ENCODE measurements around the gene AKR1A1.

AKR1A1 gene

GRCh38 chr1:45526135-45526644 lies 24.4 kb upstream of the AKR1A1 start:
- H3K4me1 ChIP-seq (ENCODE audit: control insufficient read depth, insufficient read depth, low read length), result peaks cover 23% of the 10 kb centered on the region
- H3K9me3 ChIP-seq (ENCODE audit: control insufficient read depth, insufficient read depth, low read length), result no peaks in the 10 kb centered on the region
- H3K27me3 ChIP-seq (ENCODE audit: control insufficient read depth, insufficient read depth, low read length), result no peaks in the 10 kb centered on the region
- H3K4me3 ChIP-seq (ENCODE audit: low read depth, low read length), result no peak overlapping the region
- H3K27ac ChIP-seq (ENCODE audit: low read depth, low read length), result no peak overlapping the region
- no peaks in the 10 kb centered on the region for H3K36me3 ChIP-seq (ENCODE audit: control insufficient read depth, insufficient read depth, low read length)
- H3K9ac ChIP-seq (ENCODE audit: low read depth, low read length), result no peak overlapping the region

GRCh38 chr1:45530632-45531135 lies 19.9 kb upstream of the AKR1A1 start:
- Histone ChIP-seq H3K27ac (ENCODE audit: low read depth, low read length) (no peak overlapping the region), H3K27me3 (ENCODE audit: control insufficient read depth, insufficient read depth, low read length) (no peaks in the 10 kb centered on the region), H3K36me3 (ENCODE audit: control insufficient read depth, insufficient read depth, low read length) (no peaks in the 10 kb centered on the region), H3K4me1 (ENCODE audit: control insufficient read depth, insufficient read depth, low read length) (no peaks in the 10 kb centered on the region), H3K9ac (ENCODE audit: low read depth, low read length) (no peak overlapping the region), H3K4me3 (ENCODE audit: low read depth, low read length) (no peak overlapping the region), H3K9me3 (ENCODE audit: control insufficient read depth, insufficient read depth, low read length) (no peaks in the 10 kb centered on the region)

- no peaks in the 10 kb centered on the region for H3K27me3 ChIP-seq (ENCODE audit: control insufficient read depth, insufficient read depth, low read length)
- H3K36me3 ChIP-seq (ENCODE audit: control insufficient read depth, insufficient read depth, low read length), result no peaks in the 10 kb centered on the region
- no peak overlapping the region for H3K27ac ChIP-seq (ENCODE audit: low read depth, low read length)
- no peak overlapping the region for H3K9ac ChIP-seq (ENCODE audit: low read depth, low read length)
- H3K9me3 ChIP-seq (ENCODE audit: control insufficient read depth, insufficient read depth, low read length), result no peaks in the 10 kb centered on the region
- H3K4me1 ChIP-seq (ENCODE audit: control insufficient read depth, insufficient read depth, low read length), result no peaks in the 10 kb centered on the region
- H3K4me3 ChIP-seq (ENCODE audit: low read depth, low read length), result no peak overlapping the region
These were observed 18.8 kb upstream of the AKR1A1 start for GRCh38 chr1:45531873-45532272.

- Histone ChIP-seq H3K9ac (ENCODE audit: low read depth, low read length) (no peak overlapping the region), H3K4me1 (ENCODE audit: control insufficient read depth, insufficient read depth, low read length) (no peaks in the 10 kb centered on the region), H3K9me3 (ENCODE audit: control insufficient read depth, insufficient read depth, low read length) (no peaks in the 10 kb centered on the region), H3K27me3 (ENCODE audit: control insufficient read depth, insufficient read depth, low read length) (no peaks in the 10 kb centered on the region), H3K36me3 (ENCODE audit: control insufficient read depth, insufficient read depth, low read length) (no peaks in the 10 kb centered on the region), H3K4me3 (ENCODE audit: low read depth, low read length) (no peak overlapping the region), H3K27ac (ENCODE audit: low read depth, low read length) (no peak overlapping the region)
These were observed 14.4 kb upstream of the AKR1A1 start for GRCh38 chr1:45535988-45536766.

- Histone ChIP-seq H3K4me1 (ENCODE audit: control insufficient read depth, insufficient read depth, low read length) (no peaks in the 10 kb centered on the region), H3K27ac (ENCODE audit: low read depth, low read length) (no peak overlapping the region), H3K9ac (ENCODE audit: low read depth, low read length) (no peak overlapping the region), H3K36me3 (ENCODE audit: control insufficient read depth, insufficient read depth, low read length) (no peaks in the 10 kb centered on the region), H3K27me3 (ENCODE audit: control insufficient read depth, insufficient read depth, low read length) (no peaks in the 10 kb centered on the region), H3K4me3 (ENCODE audit: low read depth, low read length) (no peak overlapping the region), H3K9me3 (ENCODE audit: control insufficient read depth, insufficient read depth, low read length) (no peaks in the 10 kb centered on the region)
These were observed 13.7 kb upstream of the AKR1A1 start for GRCh38 chr1:45536886-45537285.

- no peaks in the 10 kb centered on the region for H3K36me3 ChIP-seq (ENCODE audit: control insufficient read depth, insufficient read depth, low read length)
These were observed 9.4 kb upstream of the AKR1A1 start for GRCh38 chr1:45541193-45541592.

GRCh38 chr1:45542591-45542990 lies 8.0 kb upstream of the AKR1A1 start:
- no peaks in the 10 kb centered on the region for H3K27me3 ChIP-seq (ENCODE audit: control insufficient read depth, insufficient read depth, low read length)
- 0 out of 2 replicates have a peak, but pooled peaks cover 5% of the 10 kb centered on the region for H3K4me1 ChIP-seq (ENCODE audit: control insufficient read depth, insufficient read depth, low read length)
- no peaks in the 10 kb centered on the region for H3K9me3 ChIP-seq (ENCODE audit: control insufficient read depth, insufficient read depth, low read length)
- H3K27ac ChIP-seq (ENCODE audit: low read depth, low read length), result no peak overlapping the region
- H3K36me3 ChIP-seq (ENCODE audit: control insufficient read depth, insufficient read depth, low read length), result no peaks in the 10 kb centered on the region
- H3K4me3 ChIP-seq (ENCODE audit: low read depth, low read length), result no peak overlapping the region
- H3K9ac ChIP-seq (ENCODE audit: low read depth, low read length), result no peak overlapping the region

More at GRCh38 chr1:45541193-45541592, 9.4 kb upstream of the AKR1A1 start:
- H3K27me3 ChIP-seq (ENCODE audit: control insufficient read depth, insufficient read depth, low read length), result no peaks in the 10 kb centered on the region
- H3K4me3 ChIP-seq (ENCODE audit: low read depth, low read length), result no peak overlapping the region
- H3K9me3 ChIP-seq (ENCODE audit: control insufficient read depth, insufficient read depth, low read length), result no peaks in the 10 kb centered on the region
- H3K9ac ChIP-seq (ENCODE audit: low read depth, low read length), result no peak overlapping the region
- H3K27ac ChIP-seq (ENCODE audit: low read depth, low read length), result no peak overlapping the region
- H3K4me1 ChIP-seq (ENCODE audit: control insufficient read depth, insufficient read depth, low read length), result 0 out of 2 replicates have a peak, but pooled peaks cover 5% of the 10 kb centered on the region

GRCh38 chr1:45543581-45544417 lies 6.8 kb upstream of the AKR1A1 start:
- Histone ChIP-seq H3K27me3 (ENCODE audit: control insufficient read depth, insufficient read depth, low read length) (no peaks in the 10 kb centered on the region), H3K9ac (ENCODE audit: low read depth, low read length) (no peak overlapping the region), H3K4me3 (ENCODE audit: low read depth, low read length) (no peak overlapping the region), H3K36me3 (ENCODE audit: control insufficient read depth, insufficient read depth, low read length) (no peaks in the 10 kb centered on the region), H3K27ac (ENCODE audit: low read depth, low read length) (no peak overlapping the region), H3K9me3 (ENCODE audit: control insufficient read depth, insufficient read depth, low read length) (no peaks in the 10 kb centered on the region), H3K4me1 (ENCODE audit: control insufficient read depth, insufficient read depth, low read length) (0 out of 2 replicates have a peak, but pooled peaks cover 5% of the 10 kb centered on the region)

- Histone ChIP-seq H3K9me3 (ENCODE audit: control insufficient read depth, insufficient read depth, low read length) (no peaks in the 10 kb centered on the region), H3K4me1 (ENCODE audit: control insufficient read depth, insufficient read depth, low read length) (0 out of 2 replicates have a peak, but pooled peaks cover 5% of the 10 kb centered on the region), H3K27me3 (ENCODE audit: control insufficient read depth, insufficient read depth, low read length) (no peaks in the 10 kb centered on the region), H3K9ac (ENCODE audit: low read depth, low read length) (no peak overlapping the region), H3K27ac (ENCODE audit: low read depth, low read length) (no peak overlapping the region), H3K36me3 (ENCODE audit: control insufficient read depth, insufficient read depth, low read length) (no peaks in the 10 kb centered on the region), H3K4me3 (ENCODE audit: low read depth, low read length) (no peak overlapping the region)
These were observed 6.1 kb upstream of the AKR1A1 start for GRCh38 chr1:45544530-45544929.

- H3K9ac ChIP-seq (ENCODE audit: low read depth, low read length), result no peak overlapping the region
- H3K27me3 ChIP-seq (ENCODE audit: control insufficient read depth, insufficient read depth, low read length), result no peaks in the 10 kb centered on the region
- H3K4me1 ChIP-seq (ENCODE audit: control insufficient read depth, insufficient read depth, low read length), result 0 out of 2 replicates have a peak, but pooled peaks cover 5% of the 10 kb centered on the region
- no peaks in the 10 kb centered on the region for H3K9me3 ChIP-seq (ENCODE audit: control insufficient read depth, insufficient read depth, low read length)
- no peak overlapping the region for H3K27ac ChIP-seq (ENCODE audit: low read depth, low read length)
- H3K4me3 ChIP-seq (ENCODE audit: low read depth, low read length), result no peak overlapping the region
- no peaks in the 10 kb centered on the region for H3K36me3 ChIP-seq (ENCODE audit: control insufficient read depth, insufficient read depth, low read length)
These were observed 5.6 kb upstream of the AKR1A1 start for GRCh38 chr1:45545019-45545493.
